Measurements from ENCODE around the gene QRICH2. TPM values are rescaled to one million over a fixed set of nuclear protein-coding genes. Genes with fewer than 3 reads are reported as not detected.

Gene QRICH2
- total RNA-seq, 4 donors from 2014 or later: 2.0 to 8.4 (median 5.2) TPM

DNA sequence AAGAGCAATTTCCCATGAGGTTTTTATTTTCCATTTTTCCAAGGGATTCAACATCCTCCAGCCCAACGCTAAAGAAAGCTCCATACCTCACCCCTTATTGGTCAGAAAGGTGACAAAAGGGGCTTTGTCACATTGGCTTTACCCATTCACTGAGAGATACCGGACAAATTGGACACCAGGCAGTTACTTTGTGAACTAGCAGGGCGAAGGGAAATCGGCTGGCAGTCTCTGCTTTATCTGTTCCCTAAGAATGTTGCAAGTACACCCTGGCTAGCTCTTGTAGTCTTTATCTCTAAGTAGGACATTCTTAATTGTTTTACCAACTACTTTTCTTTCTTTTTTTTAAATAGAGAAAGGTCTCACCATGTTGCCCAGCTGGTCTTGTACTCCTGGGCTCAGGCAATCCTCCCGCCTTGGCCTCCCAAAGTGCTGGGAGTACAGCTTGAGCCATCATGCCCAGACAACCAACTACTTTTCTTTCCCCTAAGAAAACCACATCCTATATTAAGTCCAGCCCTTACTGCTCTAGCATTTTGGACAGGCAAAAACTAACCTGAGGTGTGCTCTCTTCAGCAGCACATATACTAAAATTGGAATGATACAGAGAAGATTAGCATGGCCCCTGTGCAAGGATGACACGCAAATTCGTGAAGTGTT lies 28.8 kb upstream of the QRICH2 start:
- H3K4me1 ChIP-seq: peaks cover 0 to 16% (median 1%) of the 10 kb centered on the region in 4 donors
- no peak for TF ChIP-seq EP300 (IDR thresholded peaks at IDR 0.05)
- TF ChIP-seq, protein P1, sequence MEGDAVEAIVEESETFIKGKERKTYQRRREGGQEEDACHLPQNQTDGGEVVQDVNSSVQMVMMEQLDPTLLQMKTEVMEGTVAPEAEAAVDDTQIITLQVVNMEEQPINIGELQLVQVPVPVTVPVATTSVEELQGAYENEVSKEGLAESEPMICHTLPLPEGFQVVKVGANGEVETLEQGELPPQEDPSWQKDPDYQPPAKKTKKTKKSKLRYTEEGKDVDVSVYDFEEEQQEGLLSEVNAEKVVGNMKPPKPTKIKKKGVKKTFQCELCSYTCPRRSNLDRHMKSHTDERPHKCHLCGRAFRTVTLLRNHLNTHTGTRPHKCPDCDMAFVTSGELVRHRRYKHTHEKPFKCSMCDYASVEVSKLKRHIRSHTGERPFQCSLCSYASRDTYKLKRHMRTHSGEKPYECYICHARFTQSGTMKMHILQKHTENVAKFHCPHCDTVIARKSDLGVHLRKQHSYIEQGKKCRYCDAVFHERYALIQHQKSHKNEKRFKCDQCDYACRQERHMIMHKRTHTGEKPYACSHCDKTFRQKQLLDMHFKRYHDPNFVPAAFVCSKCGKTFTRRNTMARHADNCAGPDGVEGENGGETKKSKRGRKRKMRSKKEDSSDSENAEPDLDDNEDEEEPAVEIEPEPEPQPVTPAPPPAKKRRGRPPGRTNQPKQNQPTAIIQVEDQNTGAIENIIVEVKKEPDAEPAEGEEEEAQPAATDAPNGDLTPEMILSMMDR (IDR thresholded peaks at IDR 0.05): no peak
- TF ChIP-seq POLR2A (IDR thresholded peaks at IDR 0.05): no peak

DNA sequence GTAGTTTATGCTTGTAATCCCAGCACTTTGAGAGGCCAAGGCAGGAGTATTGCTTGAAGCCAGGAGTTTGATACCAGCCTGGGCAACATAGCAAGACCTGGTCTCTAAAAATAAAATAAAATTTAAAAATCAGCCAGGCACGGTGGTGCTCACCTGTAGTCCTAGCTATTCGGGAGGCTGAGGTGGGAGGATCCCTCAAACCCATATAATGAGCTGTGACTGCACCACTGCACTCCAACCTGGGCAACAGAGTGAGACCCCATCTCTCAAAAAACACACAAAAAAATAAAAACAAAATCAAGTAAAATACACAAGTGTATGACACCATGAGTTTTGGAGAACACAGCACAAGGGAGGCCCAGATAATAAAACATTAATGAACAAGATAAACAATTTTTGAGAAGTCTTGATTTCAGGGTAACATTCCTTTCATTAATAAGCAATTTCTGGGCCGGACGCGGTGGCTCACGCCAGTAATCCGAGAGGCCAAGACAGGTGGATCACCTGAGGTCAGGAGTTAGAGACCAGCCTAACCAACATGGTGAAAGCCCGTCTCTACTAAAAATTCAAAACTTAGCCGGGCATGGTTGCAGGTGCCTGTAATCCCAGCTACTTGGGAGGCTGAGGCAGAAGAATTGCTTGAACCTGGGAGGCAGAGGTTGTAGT lies 27.8 kb upstream of the QRICH2 start:
- no peak for DNase-seq (ENCODE audit: low spot score in 2 of 2)
- Histone ChIP-seq H3K27ac (no peak overlapping the region), H3K36me3 (no peaks in the 10 kb centered on the region), H3K4me3 (no peak overlapping the region), H3K9me3 (no peaks in the 10 kb centered on the region), H3K27me3 (no peaks in the 10 kb centered on the region), H3K4me1 (peaks cover 0 to 16% (median 2%) of the 10 kb centered on the region in 4 donors)
- TF ChIP-seq POLR2A (IDR thresholded peaks at IDR 0.05) (no peak), EP300 (IDR thresholded peaks at IDR 0.05) (no peak)
- TF ChIP-seq, protein P1 (IDR thresholded peaks at IDR 0.05): no peak
- WGBS, 2 donors: 95 to 96% methylated on average over 9 of the region's 9 CpGs

More for the DNA sequence above, 28.8 kb upstream of the QRICH2 start:
- WGBS, 2 donors: 78 to 79% methylated on average over 7 of the region's 7 CpGs
- Histone ChIP-seq H3K9me3 (no peaks in the 10 kb centered on the region), H3K27me3 (no peaks in the 10 kb centered on the region), H3K36me3 (peaks cover 0 to 7% (median 0%) of the 10 kb centered on the region in 3 donors), H3K4me3 (no peak overlapping the region), H3K27ac (no peak overlapping the region)
- no peak for DNase-seq (ENCODE audit: low spot score in 2 of 2)

DNA sequence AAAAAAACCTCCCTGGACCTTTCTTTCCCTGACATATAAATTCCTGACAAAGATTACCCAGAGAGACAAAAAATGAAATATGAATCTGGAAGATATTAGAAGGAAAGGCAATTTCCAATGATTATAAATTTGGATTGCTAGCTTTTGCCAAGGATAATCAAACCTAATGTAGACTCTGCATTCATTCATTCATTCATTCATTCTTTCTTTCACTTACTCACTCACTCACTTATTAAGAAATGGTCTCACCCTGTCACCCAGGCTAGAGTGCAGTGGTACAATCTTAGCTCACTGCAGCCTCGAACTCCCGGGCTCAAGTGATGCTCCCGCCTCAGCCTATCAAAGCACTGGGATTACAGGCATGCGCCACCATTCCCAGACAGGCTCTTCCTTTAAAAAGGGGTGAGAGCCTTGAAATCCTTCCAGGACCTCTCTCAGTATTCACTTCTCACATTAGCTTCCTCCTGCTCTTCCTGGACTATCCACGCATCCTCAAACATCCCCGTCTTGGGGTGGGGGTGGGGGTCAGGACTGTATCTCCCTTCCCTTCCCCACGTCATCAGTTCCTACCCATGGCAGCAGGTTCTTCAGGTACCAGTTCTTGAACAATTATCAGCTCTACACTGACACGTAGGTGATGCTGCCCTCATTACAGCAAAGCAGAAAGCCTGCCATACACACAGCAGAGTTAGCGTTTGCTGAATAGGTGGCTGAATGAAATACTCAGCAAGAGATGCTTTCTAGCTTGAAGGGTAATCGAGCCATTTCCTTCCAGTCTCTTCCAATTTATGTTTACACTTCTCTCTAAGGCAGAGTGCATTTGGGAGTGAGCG lies 25.8 kb upstream of the QRICH2 start:
- 74 to 81% methylated on average over 11 of the region's 11 CpGs for WGBS, 2 donors
- Histone ChIP-seq H3K27ac (no peak overlapping the region), H3K4me1 (peaks cover 0 to 16% (median 3%) of the 10 kb centered on the region in 4 donors), H3K4me3 (no peak overlapping the region), H3K9me3 (no peaks in the 10 kb centered on the region), H3K36me3 (peaks cover 0 to 17% (median 0%) of the 10 kb centered on the region in 3 donors), H3K27me3 (no peaks in the 10 kb centered on the region)
- DNase-seq (ENCODE audit: low spot score in 2 of 2): no peak
- TF ChIP-seq EP300 (IDR thresholded peaks at IDR 0.05) (no peak), POLR2A (IDR thresholded peaks at IDR 0.05) (no peak)
- TF ChIP-seq, protein P1 (IDR thresholded peaks at IDR 0.05): no peak

DNA sequence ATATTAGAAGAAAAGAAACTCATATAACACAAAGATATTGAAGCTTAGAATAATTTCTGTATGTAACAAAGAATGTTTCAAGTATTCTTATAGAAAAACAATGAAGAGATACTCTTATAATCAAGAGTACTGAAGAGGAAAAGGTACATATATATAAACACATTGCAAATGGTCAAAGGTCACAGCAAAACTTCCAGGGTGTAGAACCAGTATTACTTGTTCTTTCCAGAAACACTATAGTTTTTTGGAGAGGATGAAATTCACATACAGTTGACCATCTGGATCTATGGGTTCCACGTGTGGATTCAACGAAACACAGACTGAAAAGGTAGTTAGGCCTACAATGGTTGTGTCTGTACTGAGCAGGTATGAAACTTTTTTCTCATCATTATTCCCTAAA lies 23.0 kb upstream of the QRICH2 start:
- Histone ChIP-seq H3K4me3 (no peak overlapping the region), H3K27me3 (no peaks in the 10 kb centered on the region), H3K27ac (no peak overlapping the region), H3K36me3 (peaks cover 0 to 41% (median 0%) of the 10 kb centered on the region in 3 donors), H3K4me1 (peaks cover 0 to 11% (median 5%) of the 10 kb centered on the region in 4 donors), H3K9me3 (no peaks in the 10 kb centered on the region)
- DNase-seq (ENCODE audit: low spot score in 2 of 2): no peak
- 90 to 91% methylated on average over 2 of the region's 2 CpGs for WGBS, 2 donors
- TF ChIP-seq EP300 (IDR thresholded peaks at IDR 0.05) (no peak), POLR2A (IDR thresholded peaks at IDR 0.05) (no peak)
- TF ChIP-seq, protein P1 (IDR thresholded peaks at IDR 0.05): no peak

All from tibial nerve (tissue), 4 donors.